ENCODE measurements around the gene PHOSPHO1. TPM values are rescaled to one million over a fixed set of nuclear protein-coding genes. Genes with fewer than 3 reads are reported as not detected.

The PHOSPHO1 gene
- total and polyA plus RNA-seq, 2 of the 13 experiments (the other 11 are each of a cell fraction or from before 2014, with no cell fraction given), result not detected

DNA sequence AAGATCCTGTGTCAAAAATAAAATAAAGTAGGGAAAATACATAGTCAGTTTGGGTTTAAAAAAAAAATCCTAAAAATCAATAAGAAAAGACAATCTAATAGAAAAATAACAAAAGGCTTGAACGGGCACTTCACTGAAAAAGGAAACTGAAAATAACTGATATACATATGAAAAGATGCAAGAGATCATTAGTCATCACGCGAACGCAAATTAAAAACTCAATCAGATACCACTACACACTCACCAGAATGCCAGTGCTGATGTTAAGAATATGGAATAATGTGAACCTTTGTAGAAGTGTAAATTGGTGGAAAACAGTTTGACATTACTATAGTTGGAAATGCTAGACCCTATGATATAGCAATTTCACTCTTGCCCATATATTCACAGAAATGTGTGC, 34.8 kb downstream of the PHOSPHO1 start:
- Histone ChIP-seq H4K20me1 (ENCODE audit: insufficient read depth, low read length) (no peaks in the 10 kb centered on the region), H3K4me1 (ENCODE audit: insufficient read depth, low read length) (peaks cover 25% of the 10 kb centered on the region), H3K9ac (ENCODE audit: insufficient read depth, low read depth, low read length) (no peak overlapping the region), H3K79me2 (ENCODE audit: insufficient read depth, low read length) (no peaks in the 10 kb centered on the region), H3K36me3 (replicated peaks in 1 of 2; ENCODE audit: control insufficient read depth in 1 of 2, insufficient read depth in 2 of 2, low read length in 2 of 2) (no peaks in the 10 kb centered on the region), H2AFZ (ENCODE audit: low read length) (no peak overlapping the region), H3K27ac (ENCODE audit: extremely low read length, insufficient read depth, low read length) (no peak overlapping the region), H3K27me3 (ENCODE audit: control insufficient read depth in 1 of 2, insufficient read depth in 2 of 2, low read length in 2 of 2) (peaks cover 1 to 9% of the 10 kb centered on the region in 2 experiments; a peak in 2 of 5 replicates), H3K4me2 (ENCODE audit: low read depth, low read length) (no peak overlapping the region), H3K4me3 (replicated peaks in 1 of 3; ENCODE audit: insufficient read depth in 1 of 3, low read depth in 2 of 3, low read length in 3 of 3) (no peak overlapping the region), H3K9me3 (ENCODE audit: low read length) (no peaks in the 10 kb centered on the region)
- no peak for TF ChIP-seq MTF1 (CRISPR knock-in tag; IDR thresholded peaks at IDR 0.05)
- no peak for TF ChIP-seq ZNF251 (CRISPR knock-in tag; IDR thresholded peaks at IDR 0.05)
- no peak for TF ChIP-seq ZNF878 (CRISPR knock-in tag; IDR thresholded peaks at IDR 0.05)
- TF ChIP-seq ZFP1 (CRISPR knock-in tag; IDR thresholded peaks at IDR 0.05), result no peak
- TF ChIP-seq ZBTB38 (CRISPR knock-in tag; IDR thresholded peaks at IDR 0.05), result no peak
- TF ChIP-seq ZNF512B (CRISPR knock-in tag; IDR thresholded peaks at IDR 0.05; ENCODE audit: borderline replicate concordance), result no peak
- no peak for TF ChIP-seq NFRKB (IDR thresholded peaks at IDR 0.05)
- TF ChIP-seq, protein P1, sequence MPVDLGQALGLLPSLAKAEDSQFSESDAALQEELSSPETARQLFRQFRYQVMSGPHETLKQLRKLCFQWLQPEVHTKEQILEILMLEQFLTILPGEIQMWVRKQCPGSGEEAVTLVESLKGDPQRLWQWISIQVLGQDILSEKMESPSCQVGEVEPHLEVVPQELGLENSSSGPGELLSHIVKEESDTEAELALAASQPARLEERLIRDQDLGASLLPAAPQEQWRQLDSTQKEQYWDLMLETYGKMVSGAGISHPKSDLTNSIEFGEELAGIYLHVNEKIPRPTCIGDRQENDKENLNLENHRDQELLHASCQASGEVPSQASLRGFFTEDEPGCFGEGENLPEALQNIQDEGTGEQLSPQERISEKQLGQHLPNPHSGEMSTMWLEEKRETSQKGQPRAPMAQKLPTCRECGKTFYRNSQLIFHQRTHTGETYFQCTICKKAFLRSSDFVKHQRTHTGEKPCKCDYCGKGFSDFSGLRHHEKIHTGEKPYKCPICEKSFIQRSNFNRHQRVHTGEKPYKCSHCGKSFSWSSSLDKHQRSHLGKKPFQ (CRISPR knock-in tag; IDR thresholded peaks at IDR 0.05; ENCODE audit: insufficient replicate concordance), result no peak
- no peak for TF ChIP-seq RBFOX2 (IDR thresholded peaks at IDR 0.05; ENCODE audit: low read depth, low read length)
- no peak for TF ChIP-seq MEF2D (CRISPR knock-in tag; IDR thresholded peaks at IDR 0.05)
- no peak for TF ChIP-seq HOXA7 (CRISPR knock-in tag; IDR thresholded peaks at IDR 0.05)
- no peak for TF ChIP-seq ZNF674 (CRISPR knock-in tag; IDR thresholded peaks at IDR 0.05; ENCODE audit: low read depth)
- TF ChIP-seq, protein P2, sequence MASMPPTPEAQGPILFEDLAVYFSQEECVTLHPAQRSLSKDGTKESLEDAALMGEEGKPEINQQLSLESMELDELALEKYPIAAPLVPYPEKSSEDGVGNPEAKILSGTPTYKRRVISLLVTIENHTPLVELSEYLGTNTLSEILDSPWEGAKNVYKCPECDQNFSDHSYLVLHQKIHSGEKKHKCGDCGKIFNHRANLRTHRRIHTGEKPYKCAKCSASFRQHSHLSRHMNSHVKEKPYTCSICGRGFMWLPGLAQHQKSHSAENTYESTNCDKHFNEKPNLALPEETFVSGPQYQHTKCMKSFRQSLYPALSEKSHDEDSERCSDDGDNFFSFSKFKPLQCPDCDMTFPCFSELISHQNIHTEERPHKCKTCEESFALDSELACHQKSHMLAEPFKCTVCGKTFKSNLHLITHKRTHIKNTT (CRISPR knock-in tag; IDR thresholded peaks at IDR 0.05), result no peak
- TF ChIP-seq HDAC2 (CRISPR knock-in tag; IDR thresholded peaks at IDR 0.05), result no peak
- no peak for TF ChIP-seq ZNF460 (CRISPR knock-in tag; IDR thresholded peaks at IDR 0.05; ENCODE audit: borderline replicate concordance)
- TF ChIP-seq ZNF883 (CRISPR knock-in tag; IDR thresholded peaks at IDR 0.05; ENCODE audit: not compliant biosample characterization), result no peak
- TF ChIP-seq NFATC3 (CRISPR knock-in tag; IDR thresholded peaks at IDR 0.05), result no peak
- no peak for TF ChIP-seq NFIB (CRISPR knock-in tag; IDR thresholded peaks at IDR 0.05; ENCODE audit: borderline replicate concordance)
- FAIRE-seq (no peak), DNase-seq (ENCODE audit: low spot score) (no peak), ATAC-seq (no peak)
- 48% methylated on average over 4 of the region's 4 CpGs for WGBS (ENCODE audit: low lambda C conversion rate)
- no TSS peak for BruUV-seq (replicated peaks)
- ChIA-PET CTCF (ENCODE audit: low intra/inter-chr PET ratio, low total read pairs) (no interaction called here), POLR2A (no interaction called here)
- intact Hi-C loops (cut with micrococcal nuclease; ENCODE audit: unreplicated experiment) (no loop called here), in situ Hi-C loops (cut with HindIII; ENCODE audit: extremely low pct_ligation_motif_present, low pct_unique_long_range_greater_than_20kb) (no loop called here)
